Spinal cord (tissue), 10 donors: ENCODE data around the gene KRT3. TPM values are rescaled to one million over a fixed set of nuclear protein-coding genes. Genes with fewer than 3 reads are reported as not detected.

Source experiments
- DNase-seq, 6 donors: peaks; one replicate each; pipeline versions ENCODE4 v3.0.0 to v3.0.0-alpha.2; 2013 to 2015; ENCODE audit warnings: low spot score in 6 of 6, low read depth in 4 of 6
- H3K27ac ChIP-seq: one replicate; pipeline ENCODE4 v1.5.1; 2013; ENCODE audit warnings: low read depth, low read length, control low read depth
- H3K27me3 ChIP-seq: one replicate; pipeline ENCODE4 v1.6.1; 2013; ENCODE audit warnings: low read length; ENCODE audit not compliant: control insufficient read depth, insufficient read depth
- H3K36me3 ChIP-seq: one replicate; pipeline ENCODE4 v1.6.1; 2013; ENCODE audit warnings: low read length; ENCODE audit not compliant: control insufficient read depth, insufficient read depth
- H3K4me1 ChIP-seq: one replicate; pipeline ENCODE4 v1.6.1; 2013; ENCODE audit warnings: low read length; ENCODE audit not compliant: control insufficient read depth, insufficient read depth
- H3K4me3 ChIP-seq: one replicate; pipeline ENCODE4 v1.5.1; 2013; ENCODE audit warnings: low read depth, low read length, control low read depth
- H3K9me3 ChIP-seq: one replicate; pipeline ENCODE4 v1.6.1; 2013; ENCODE audit warnings: low read length; ENCODE audit not compliant: control insufficient read depth, insufficient read depth
- WGBS: methylation state at CpG from one replicate; pipeline ENCODE4 v1.1.5; 2013; ENCODE audit warnings: missing lambda C conversion rate; ENCODE audit not compliant: insufficient coverage; 5-methylcytosine and 5-hydroxymethylcytosine counted together
- long read RNA-seq, 4 donors: transcript quantifications; one replicate each; lab custom pipeline, GENCODE V29; 2026
- polyA plus RNA-seq, 2 donors: library from polyadenylated mRNA; unstranded; fragments of 120-200 nt; gene quantifications; one replicate each; pipeline ENCODE4 v1.2.1, GENCODE V29; 2013; ENCODE audit not compliant: insufficient read length in 2 of 2
- total RNA-seq, 2 donors: library from RNA; depleted of rRNA in 1 of 2; stranded (reverse); fragments of 120-200 nt in 1 of 2; fragments of >200 nt in 1 of 2; gene quantifications; one replicate each; pipeline versions ENCODE4 v1.2.3 to v1.2.4, GENCODE V29; 2013 to 2014
- donor health status: healthy.

Gene KRT3
- total RNA-seq: under 1 TPM in 1 of 2 donors, not detected in 1; 0.10 TPM
- under 1 TPM in 1 of 2 donors, not detected in 1; 0.21 TPM for polyA plus RNA-seq
- long read RNA-seq, donor 1: 0 reads
- long read RNA-seq, donor 2: 0 reads
- long read RNA-seq, donor 3: 0 reads
- long read RNA-seq, donor 4: 0 reads

- Histone ChIP-seq H3K27me3 (peaks cover 2% of the 10 kb centered on the region), H3K4me1 (no peaks in the 10 kb centered on the region), H3K27ac (no peak within 1 kb of the TSS), H3K4me3 (no peak within 1 kb of the TSS), H3K36me3 (no peaks in the 10 kb centered on the region), H3K9me3 (no peaks in the 10 kb centered on the region)
- DNase-seq: no peak
- 90% methylated on average over 16 of the region's 17 CpGs for WGBS
Observed at GRCh38 chr12:52795694-52796428, at the start of gene KRT3. Gene KRT3, minus strand, starts transcription at chr12:52796117. Its CDS starts 75 bp downstream, at chr12:52796042.

DNA sequence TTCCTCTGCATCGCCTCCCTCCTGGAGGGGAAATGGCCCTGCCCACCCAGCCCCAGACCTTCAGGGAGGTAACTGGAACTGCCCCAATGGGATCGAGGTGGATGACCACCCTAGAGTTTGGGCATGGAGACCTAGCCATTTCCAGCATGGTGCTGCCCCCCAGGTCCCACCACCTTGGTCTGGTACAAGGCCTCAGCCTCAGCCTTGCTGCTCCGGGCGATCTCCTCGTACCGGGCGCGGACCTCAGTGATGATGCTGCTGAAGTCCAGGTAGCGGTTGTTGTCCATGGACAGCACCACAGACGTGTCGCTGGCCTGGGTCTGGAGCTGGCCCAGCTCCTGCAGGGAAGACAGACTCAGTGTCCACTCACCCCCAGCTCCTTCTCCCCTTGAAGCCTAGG lies 48.5 kb upstream of the KRT3 start:
- Histone ChIP-seq H3K9me3 (no peaks in the 10 kb centered on the region), H3K4me3 (no peak overlapping the region), H3K27me3 (no peaks in the 10 kb centered on the region), H3K27ac (no peak overlapping the region), H3K36me3 (no peaks in the 10 kb centered on the region), H3K4me1 (peaks cover 4% of the 10 kb centered on the region)
- no peak for DNase-seq
- 95% methylated on average over 11 of the region's 11 CpGs for WGBS

DNA sequence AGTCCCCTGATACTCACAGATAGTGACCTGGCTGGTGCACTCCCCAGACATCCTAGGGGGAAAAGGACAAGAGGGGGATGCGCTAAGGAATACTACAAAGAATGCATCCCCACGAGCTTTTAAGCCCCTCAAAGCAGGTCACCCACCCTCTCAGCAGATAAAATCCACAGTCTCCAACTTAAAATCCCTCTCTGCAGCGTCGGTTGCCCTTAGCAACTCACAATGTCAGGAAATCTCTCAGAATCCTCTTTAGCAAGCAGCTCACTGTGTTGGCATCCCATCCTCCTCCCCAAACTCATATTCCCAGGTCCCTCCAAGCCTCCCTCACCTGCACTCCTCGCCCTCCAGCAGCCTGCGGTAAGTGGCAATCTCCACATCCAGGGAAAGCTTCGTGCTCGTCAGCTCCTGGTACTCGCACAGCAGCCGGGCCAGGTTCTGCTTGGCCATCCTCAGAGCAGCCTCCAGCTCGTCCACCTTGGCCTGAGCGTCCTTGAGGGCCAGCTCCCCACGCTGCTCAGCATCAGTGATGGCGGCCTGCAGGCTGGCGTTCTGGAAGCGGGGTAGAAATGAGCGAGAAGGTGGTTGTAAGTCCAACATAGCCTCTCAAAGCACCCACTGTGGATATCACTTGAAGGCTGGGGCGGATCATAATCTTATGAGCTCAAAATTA lies 43.7 kb upstream of the KRT3 start:
- peak in 1 of 6 donors; percentile 47 for DNase-seq
- H3K9me3 ChIP-seq: no peaks in the 10 kb centered on the region
- H3K36me3 ChIP-seq: no peaks in the 10 kb centered on the region
- 69% methylated on average over 17 of the region's 18 CpGs for WGBS
- no peaks in the 10 kb centered on the region for H3K27me3 ChIP-seq
- H3K4me3 ChIP-seq: no peak overlapping the region
- peaks cover 17% of the 10 kb centered on the region for H3K4me1 ChIP-seq
- no peak overlapping the region for H3K27ac ChIP-seq

- Histone ChIP-seq H3K4me1 (peaks cover 18% of the 10 kb centered on the region), H3K9me3 (no peaks in the 10 kb centered on the region), H3K27ac (no peak overlapping the region), H3K4me3 (no peak overlapping the region), H3K27me3 (no peaks in the 10 kb centered on the region), H3K36me3 (no peaks in the 10 kb centered on the region)
- WGBS: 35% methylated on average over 13 of the region's 14 CpGs
- DNase-seq: no peak
Observed at GRCh38 chr12:52838609-52839435, 42.9 kb upstream of the KRT3 start.

GRCh38 chr12:52837781-52838608 lies 42.1 kb upstream of the KRT3 start:
- H3K9me3 ChIP-seq: no peaks in the 10 kb centered on the region
- no peak overlapping the region for H3K27ac ChIP-seq

GRCh38 chr12:52837413-52837741 lies 41.5 kb upstream of the KRT3 start:
- H3K4me3 ChIP-seq: no peak overlapping the region
- no peaks in the 10 kb centered on the region for H3K9me3 ChIP-seq
- no peaks in the 10 kb centered on the region for H3K36me3 ChIP-seq
- H3K27me3 ChIP-seq: no peaks in the 10 kb centered on the region
- no peak for DNase-seq
- WGBS: 81% methylated on average over 4 of the region's 9 CpGs
- no peak overlapping the region for H3K27ac ChIP-seq
- peaks cover 18% of the 10 kb centered on the region for H3K4me1 ChIP-seq

More at GRCh38 chr12:52837781-52838608, 42.1 kb upstream of the KRT3 start:
- Histone ChIP-seq H3K4me3 (no peak overlapping the region), H3K4me1 (peaks cover 18% of the 10 kb centered on the region), H3K27me3 (no peaks in the 10 kb centered on the region), H3K36me3 (no peaks in the 10 kb centered on the region)
- DNase-seq: no peak
- WGBS: 81% methylated on average over 4 of the region's 6 CpGs

GRCh38 chr12:52836491-52837412 lies 40.8 kb upstream of the KRT3 start:
- 91% methylated on average over 6 of the region's 9 CpGs for WGBS
- Histone ChIP-seq H3K9me3 (no peaks in the 10 kb centered on the region), H3K4me3 (no peak overlapping the region)

DNA sequence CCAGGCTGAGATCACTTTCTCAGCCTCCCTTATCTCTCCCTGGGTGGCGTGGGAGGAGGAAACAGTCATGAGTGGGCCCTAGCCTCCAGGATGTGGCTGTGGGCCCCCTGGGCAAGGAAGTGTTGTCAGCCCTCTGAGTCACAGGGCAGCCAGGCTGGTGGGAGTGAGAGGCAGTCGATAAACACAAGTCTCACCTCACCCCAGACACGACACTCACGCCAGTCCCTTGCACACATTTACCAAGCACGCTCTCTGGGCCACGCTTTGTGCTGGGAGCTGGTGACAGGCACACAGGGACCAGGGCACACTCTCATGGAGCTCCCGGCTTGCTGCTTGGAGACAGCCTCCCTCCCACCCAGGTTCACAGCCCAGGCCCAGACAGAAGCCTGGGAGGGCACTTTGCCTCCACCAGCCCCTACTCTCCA lies 40.1 kb upstream of the KRT3 start:
- 93% methylated on average over 6 of the region's 7 CpGs for WGBS
- no peaks in the 10 kb centered on the region for H3K27me3 ChIP-seq
- DNase-seq: no peak

More at GRCh38 chr12:52836491-52837412, 40.8 kb upstream of the KRT3 start:
- no peaks in the 10 kb centered on the region for H3K36me3 ChIP-seq
- no peak overlapping the region for H3K27ac ChIP-seq
- H3K4me1 ChIP-seq: peaks cover 18% of the 10 kb centered on the region
- no peaks in the 10 kb centered on the region for H3K27me3 ChIP-seq
- DNase-seq: no peak

More for the DNA sequence above, 40.1 kb upstream of the KRT3 start:
- Histone ChIP-seq H3K9me3 (no peaks in the 10 kb centered on the region), H3K27ac (no peak overlapping the region), H3K4me1 (peaks cover 18% of the 10 kb centered on the region), H3K36me3 (no peaks in the 10 kb centered on the region), H3K4me3 (no peak overlapping the region)
